NCI-H2029 treated with DMSO at 0.1 percent for 48 hours (cell line): ENCODE measurements around the gene SEPSECS.

Source experiments
- DNase-seq: peaks from one replicate; lab custom pipeline; 2025; lab: John Stamatoyannopoulos, UW

The SEPSECS gene

GRCh38 chr4:25155947-25156346, 4.3 kb downstream of the SEPSECS start:
- no peak for DNase-seq

GRCh38 chr4:25154594-25155265, 5.5 kb downstream of the SEPSECS start:
- DNase-seq = peak; percentile 69

GRCh38 chr4:25146076-25146475, 14.2 kb downstream of the SEPSECS start:
- no peak for DNase-seq

GRCh38 chr4:25144870-25145481, 15.3 kb downstream of the SEPSECS start:
- DNase-seq = peak; percentile 36

GRCh38 chr4:25142468-25142867, 17.8 kb downstream of the SEPSECS start:
- no peak for DNase-seq

- DNase-seq = no peak
Observed at GRCh38 chr4:25141592-25141991, 18.7 kb downstream of the SEPSECS start.

- no peak for DNase-seq
Observed at GRCh38 chr4:25133132-25133531, 27.1 kb downstream of the SEPSECS start.

GRCh38 chr4:25131926-25132325, 28.3 kb downstream of the SEPSECS start:
- DNase-seq = no peak

- DNase-seq = no peak
Observed at GRCh38 chr4:25131381-25131780, 28.9 kb downstream of the SEPSECS start.

- no peak for DNase-seq
Observed at GRCh38 chr4:25129917-25130316, 30.3 kb downstream of the SEPSECS start.

- no peak for DNase-seq
Observed at GRCh38 chr4:25128671-25129070, 31.6 kb downstream of the SEPSECS start.

GRCh38 chr4:25123236-25123635, 37.0 kb downstream of the SEPSECS start:
- DNase-seq = no peak

GRCh38 chr4:25120146-25120940, 39.9 kb downstream of the SEPSECS start:
- no peak for DNase-seq

- no peak for DNase-seq
Observed at GRCh38 chr4:25117716-25118472, 42.4 kb downstream of the SEPSECS start.

GRCh38 chr4:25117274-25117673, 43.0 kb downstream of the SEPSECS start:
- no peak for DNase-seq

GRCh38 chr4:25113915-25114904, 46.0 kb downstream of the SEPSECS start:
- no peak for DNase-seq

- DNase-seq = no peak
Observed at GRCh38 chr4:25112995-25113380, 47.3 kb downstream of the SEPSECS start.

GRCh38 chr4:25112366-25112994, 47.8 kb downstream of the SEPSECS start:
- DNase-seq = no peak

GRCh38 chr4:25111648-25112196, 48.5 kb downstream of the SEPSECS start:
- DNase-seq = no peak
